ENCODE data around the gene ADH7.
"Not testable (repeated sequence)": the region's sequence is repeated elsewhere in the genome, so short reads cannot be mapped to it uniquely, and the experiment has no call there.

Gene ADH7

GRCh38 chr4:99377341-99377740 lies 57.8 kb downstream of the ADH7 start:
- not testable (repeated sequence) for H3K9ac ChIP-seq (ENCODE audit: low read length); H4K12ac ChIP-seq (ENCODE audit: low read depth, low read length); H3K4me2 ChIP-seq (ENCODE audit: low read length); H3K79me2 ChIP-seq (ENCODE audit: control insufficient read depth, insufficient read depth, low read length, poor library complexity); H2AFZ ChIP-seq (ENCODE audit: insufficient read depth, low read length, poor library complexity); H3K79me1 ChIP-seq (ENCODE audit: low read length); DNase-seq; H3K23ac ChIP-seq (ENCODE audit: low read length); H3K36me3 ChIP-seq (ENCODE audit: control insufficient read depth in 1 of 2, insufficient read depth in 2 of 2, low read length in 2 of 2); H3K4me1 ChIP-seq (ENCODE audit: control insufficient read depth in 1 of 2, insufficient read depth in 2 of 2, low read length in 2 of 2); H3K14ac ChIP-seq (ENCODE audit: low read length); H2AK5ac ChIP-seq (ENCODE audit: low read length); H4K8ac ChIP-seq (ENCODE audit: low read depth, low read length); H3K4ac ChIP-seq (ENCODE audit: low read depth, low read length); H3K27me3 ChIP-seq (ENCODE audit: insufficient read depth, low read length); H4K91ac ChIP-seq (ENCODE audit: low read depth, low read length); H3K4me3 ChIP-seq (ENCODE audit: low read depth, low read length); H2BK5ac ChIP-seq (ENCODE audit: low read depth, low read length, poor library complexity); H3K18ac ChIP-seq (ENCODE audit: low read length); H2BK120ac ChIP-seq (ENCODE audit: insufficient read depth, low read length, poor library complexity); H2BK12ac ChIP-seq (ENCODE audit: low read length); H3K27ac ChIP-seq (ENCODE audit: low read depth, low read length); H3K9me3 ChIP-seq (ENCODE audit: insufficient read depth, low read depth, low read length)
- WGBS (ENCODE audit: extremely low coverage, insufficient coverage, insufficient read length): no CpG with 5 or more reads among the region's 6 CpGs

GRCh38 chr4:99372464-99372863 lies 62.7 kb downstream of the ADH7 start:
- H4K91ac ChIP-seq (ENCODE audit: low read depth, low read length); H2AFZ ChIP-seq (ENCODE audit: insufficient read depth, low read length, poor library complexity); H3K79me1 ChIP-seq (ENCODE audit: low read length); DNase-seq; H3K23ac ChIP-seq (ENCODE audit: low read length); H3K9me3 ChIP-seq (ENCODE audit: insufficient read depth, low read depth, low read length); H3K4me3 ChIP-seq (ENCODE audit: low read depth, low read length); H4K12ac ChIP-seq (ENCODE audit: low read depth, low read length); H3K27ac ChIP-seq (ENCODE audit: low read depth, low read length); H2BK120ac ChIP-seq (ENCODE audit: insufficient read depth, low read length, poor library complexity); H3K27me3 ChIP-seq (ENCODE audit: insufficient read depth, low read length); H3K79me2 ChIP-seq (ENCODE audit: control insufficient read depth, insufficient read depth, low read length, poor library complexity); H3K4me2 ChIP-seq (ENCODE audit: low read length); H3K14ac ChIP-seq (ENCODE audit: low read length); H3K18ac ChIP-seq (ENCODE audit: low read length); H3K4ac ChIP-seq (ENCODE audit: low read depth, low read length); H2BK12ac ChIP-seq (ENCODE audit: low read length); H3K9ac ChIP-seq (ENCODE audit: low read length); H2AK5ac ChIP-seq (ENCODE audit: low read length); H3K36me3 ChIP-seq (ENCODE audit: control insufficient read depth in 1 of 2, insufficient read depth in 2 of 2, low read length in 2 of 2); H3K4me1 ChIP-seq (ENCODE audit: control insufficient read depth in 1 of 2, insufficient read depth in 2 of 2, low read length in 2 of 2); H2BK5ac ChIP-seq (ENCODE audit: low read depth, low read length, poor library complexity); H4K8ac ChIP-seq (ENCODE audit: low read depth, low read length): not testable (repeated sequence)
- WGBS (ENCODE audit: extremely low coverage, insufficient coverage, insufficient read length): no CpG with 5 or more reads among the region's 2 CpGs

GRCh38 chr4:99367817-99368216 lies 67.3 kb downstream of the ADH7 start:
- H4K91ac ChIP-seq (ENCODE audit: low read depth, low read length); H2BK5ac ChIP-seq (ENCODE audit: low read depth, low read length, poor library complexity); H2BK12ac ChIP-seq (ENCODE audit: low read length); H3K79me1 ChIP-seq (ENCODE audit: low read length); H3K18ac ChIP-seq (ENCODE audit: low read length); H4K12ac ChIP-seq (ENCODE audit: low read depth, low read length); H3K27ac ChIP-seq (ENCODE audit: low read depth, low read length); H2AFZ ChIP-seq (ENCODE audit: insufficient read depth, low read length, poor library complexity); H3K4ac ChIP-seq (ENCODE audit: low read depth, low read length); H3K23ac ChIP-seq (ENCODE audit: low read length); H3K14ac ChIP-seq (ENCODE audit: low read length); H2AK5ac ChIP-seq (ENCODE audit: low read length); H3K36me3 ChIP-seq (ENCODE audit: control insufficient read depth in 1 of 2, insufficient read depth in 2 of 2, low read length in 2 of 2); H3K27me3 ChIP-seq (ENCODE audit: insufficient read depth, low read length); H3K79me2 ChIP-seq (ENCODE audit: control insufficient read depth, insufficient read depth, low read length, poor library complexity); H4K8ac ChIP-seq (ENCODE audit: low read depth, low read length); H2BK120ac ChIP-seq (ENCODE audit: insufficient read depth, low read length, poor library complexity); H3K4me1 ChIP-seq (ENCODE audit: control insufficient read depth in 1 of 2, insufficient read depth in 2 of 2, low read length in 2 of 2); H3K9me3 ChIP-seq (ENCODE audit: insufficient read depth, low read depth, low read length); H3K9ac ChIP-seq (ENCODE audit: low read length); H3K4me2 ChIP-seq (ENCODE audit: low read length); DNase-seq; H3K4me3 ChIP-seq (ENCODE audit: low read depth, low read length): not testable (repeated sequence)
- no CpG with 5 or more reads among the region's 2 CpGs for WGBS (ENCODE audit: extremely low coverage, insufficient coverage, insufficient read length)

- Histone ChIP-seq H3K14ac (ENCODE audit: low read length) (no peak overlapping the region), H3K27me3 (ENCODE audit: insufficient read depth, low read length) (no peaks in the 10 kb centered on the region), H3K23ac (ENCODE audit: low read length) (no peak overlapping the region), H3K27ac (ENCODE audit: low read depth, low read length) (no peak overlapping the region), H3K79me1 (ENCODE audit: low read length) (no peaks in the 10 kb centered on the region), H2AK5ac (ENCODE audit: low read length) (no peak overlapping the region), H2BK5ac (ENCODE audit: low read depth, low read length, poor library complexity) (no peak overlapping the region), H3K79me2 (ENCODE audit: control insufficient read depth, insufficient read depth, low read length, poor library complexity) (no peaks in the 10 kb centered on the region), H3K36me3 (ENCODE audit: control insufficient read depth in 1 of 2, insufficient read depth in 2 of 2, low read length in 2 of 2) (no peaks in the 10 kb centered on the region), H3K4me2 (ENCODE audit: low read length) (no peak overlapping the region), H4K8ac (ENCODE audit: low read depth, low read length) (no peak overlapping the region), H2AFZ (ENCODE audit: insufficient read depth, low read length, poor library complexity) (no peak overlapping the region), H3K4ac (ENCODE audit: low read depth, low read length) (no peak overlapping the region), H2BK12ac (ENCODE audit: low read length) (no peak overlapping the region), H3K4me3 (ENCODE audit: low read depth, low read length) (no peak overlapping the region), H4K12ac (ENCODE audit: low read depth, low read length) (no peak overlapping the region), H3K9ac (ENCODE audit: low read length) (no peak overlapping the region), H2BK120ac (ENCODE audit: insufficient read depth, low read length, poor library complexity) (no peak overlapping the region), H3K4me1 (ENCODE audit: control insufficient read depth in 1 of 2, insufficient read depth in 2 of 2, low read length in 2 of 2) (no peaks in the 10 kb centered on the region), H3K9me3 (ENCODE audit: insufficient read depth, low read depth, low read length) (no peaks in the 10 kb centered on the region), H3K18ac (ENCODE audit: low read length) (no peak overlapping the region), H4K91ac (ENCODE audit: low read depth, low read length) (no peak overlapping the region)
- no peak for DNase-seq
- WGBS (ENCODE audit: extremely low coverage, insufficient coverage, insufficient read length): no CpG with 5 or more reads among the region's 1 CpG
Observed at GRCh38 chr4:99366491-99366890, 68.7 kb downstream of the ADH7 start.

- Histone ChIP-seq H2BK12ac (ENCODE audit: low read length) (no peak overlapping the region), H3K4ac (ENCODE audit: low read depth, low read length) (no peak overlapping the region), H3K18ac (ENCODE audit: low read length) (no peak overlapping the region), H3K4me2 (ENCODE audit: low read length) (no peak overlapping the region), H3K14ac (ENCODE audit: low read length) (no peak overlapping the region), H3K79me2 (ENCODE audit: control insufficient read depth, insufficient read depth, low read length, poor library complexity) (no peaks in the 10 kb centered on the region), H3K79me1 (ENCODE audit: low read length) (no peaks in the 10 kb centered on the region), H3K23ac (ENCODE audit: low read length) (no peak overlapping the region), H2BK5ac (ENCODE audit: low read depth, low read length, poor library complexity) (no peak overlapping the region), H2BK120ac (ENCODE audit: insufficient read depth, low read length, poor library complexity) (no peak overlapping the region), H3K27ac (ENCODE audit: low read depth, low read length) (no peak overlapping the region), H3K9ac (ENCODE audit: low read length) (no peak overlapping the region), H3K36me3 (ENCODE audit: control insufficient read depth in 1 of 2, insufficient read depth in 2 of 2, low read length in 2 of 2) (no peaks in the 10 kb centered on the region), H4K8ac (ENCODE audit: low read depth, low read length) (no peak overlapping the region), H3K4me3 (ENCODE audit: low read depth, low read length) (no peak overlapping the region), H3K9me3 (ENCODE audit: insufficient read depth, low read depth, low read length) (peaks cover 4% of the 10 kb centered on the region), H4K12ac (ENCODE audit: low read depth, low read length) (no peak overlapping the region), H2AK5ac (ENCODE audit: low read length) (no peak overlapping the region), H2AFZ (ENCODE audit: insufficient read depth, low read length, poor library complexity) (no peak overlapping the region), H3K4me1 (ENCODE audit: control insufficient read depth in 1 of 2, insufficient read depth in 2 of 2, low read length in 2 of 2) (no peaks in the 10 kb centered on the region), H4K91ac (ENCODE audit: low read depth, low read length) (no peak overlapping the region), H3K27me3 (ENCODE audit: insufficient read depth, low read length) (no peaks in the 10 kb centered on the region)
- DNase-seq: no peak
Observed at GRCh38 chr4:99362768-99363167, 72.4 kb downstream of the ADH7 start.

Measured in trophoblast cell (in vitro differentiated cells and primary cell).